ENCODE measurements around the gene DPH6. TPM values are rescaled to one million over a fixed set of nuclear protein-coding genes. Genes with fewer than 3 reads are reported as not detected.

Gene DPH6
- total RNA-seq, 2 donors from 2014 or later, result 29.8 to 35.6 TPM

- Histone ChIP-seq H3K27ac (ENCODE audit: low read depth, low read length) (no peak overlapping the region), H3K9ac (ENCODE audit: extremely low read depth, low read length, poor library complexity, severe bottlenecking) (no peak overlapping the region), H3K27me3 (ENCODE audit: control insufficient read depth, insufficient read depth, low read length, poor library complexity, severe bottlenecking) (no peaks in the 10 kb centered on the region), H3K9me3 (ENCODE audit: control insufficient read depth, low read length) (no peaks in the 10 kb centered on the region), H3K4me1 (ENCODE audit: control insufficient read depth, insufficient read depth, low read length) (no peaks in the 10 kb centered on the region), H3K36me3 (ENCODE audit: control insufficient read depth, insufficient read depth, low read length) (no peaks in the 10 kb centered on the region), H3K4me3 (ENCODE audit: low read length) (no peak overlapping the region)
- Mint-ChIP-seq H3K9me3 (no peaks in the 10 kb centered on the region), H3K27ac (no peak overlapping the region), H3K4me3 (no peak overlapping the region), H3K36me3 (ENCODE audit: low read depth) (peaks cover 7% of the 10 kb centered on the region), H3K27me3 (ENCODE audit: insufficient read depth) (no peaks in the 10 kb centered on the region), H3K4me1 (peaks cover 3% of the 10 kb centered on the region)
- WGBS, 2 experiments (ENCODE audit: insufficient coverage in 1 of 2, insufficient read length in 1 of 2), result 94 to 100% methylated on average over 2 of the region's 3 CpGs
- no peak for TF ChIP-seq CTCF (conservative IDR thresholded peaks at IDR 0.05)
- no peak for DNase-seq
Measured at GRCh38 chr15:35399901-35400300, 146.1 kb downstream of the DPH6 start.

DNA sequence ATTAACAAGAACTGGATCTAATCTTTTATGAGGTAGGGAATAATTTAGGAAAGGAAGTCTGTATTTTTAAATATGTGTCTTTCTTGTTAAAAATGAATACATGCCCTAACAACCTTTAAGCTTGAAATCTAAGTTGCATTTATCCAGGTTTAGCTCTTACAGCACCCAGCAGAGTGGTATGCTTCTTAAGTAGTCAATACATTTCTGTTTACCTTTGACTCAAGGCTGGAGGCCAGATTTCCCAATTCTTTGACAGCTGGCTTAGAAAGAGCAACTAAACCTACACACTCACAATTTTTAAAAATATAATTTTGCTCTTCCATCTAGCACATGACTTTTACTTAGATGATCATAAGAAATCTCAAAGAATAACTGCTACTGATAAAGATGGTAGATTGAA is 148.9 kb downstream of the DPH6 start:
- Mint-ChIP-seq H3K9me3 (peaks cover 10% of the 10 kb centered on the region), H3K27me3 (ENCODE audit: insufficient read depth) (no peaks in the 10 kb centered on the region), H3K4me3 (no peak overlapping the region), H3K27ac (no peak overlapping the region), H3K36me3 (ENCODE audit: low read depth) (peaks cover 11% of the 10 kb centered on the region), H3K4me1 (peaks cover 3% of the 10 kb centered on the region)
- H3K9ac ChIP-seq (ENCODE audit: extremely low read depth, low read length, poor library complexity, severe bottlenecking), result no peak overlapping the region
- no peak for TF ChIP-seq CTCF (conservative IDR thresholded peaks at IDR 0.05)
- H3K9me3 ChIP-seq (ENCODE audit: control insufficient read depth, low read length), result no peaks in the 10 kb centered on the region
- no peaks in the 10 kb centered on the region for H3K36me3 ChIP-seq (ENCODE audit: control insufficient read depth, insufficient read depth, low read length)
- no peak overlapping the region for H3K4me3 ChIP-seq (ENCODE audit: low read length)
- H3K4me1 ChIP-seq (ENCODE audit: control insufficient read depth, insufficient read depth, low read length), result no peaks in the 10 kb centered on the region
- no peak overlapping the region for H3K27ac ChIP-seq (ENCODE audit: low read depth, low read length)
- no peak for DNase-seq
- no peaks in the 10 kb centered on the region for H3K27me3 ChIP-seq (ENCODE audit: control insufficient read depth, insufficient read depth, low read length, poor library complexity, severe bottlenecking)

DNA sequence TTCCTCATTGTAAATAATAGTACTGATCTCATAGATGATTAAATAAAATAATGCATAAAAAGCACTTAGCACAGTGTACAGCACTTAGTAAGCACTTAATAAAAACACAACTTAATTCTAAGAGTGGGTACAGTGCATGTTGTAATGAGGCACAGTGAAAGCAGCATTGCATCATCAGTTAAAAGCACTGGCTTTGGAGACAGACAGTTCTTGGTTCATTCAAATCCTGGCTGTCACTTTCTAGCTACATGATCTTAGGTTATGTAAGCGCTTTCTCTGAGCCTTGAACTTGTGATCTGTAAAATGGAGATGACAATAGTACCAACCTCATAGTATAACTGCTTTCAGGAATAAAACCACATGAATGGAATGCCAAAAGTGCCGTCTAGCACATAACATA is 151.5 kb downstream of the DPH6 start:
- H3K4me3 Mint-ChIP-seq, result no peak overlapping the region
- no peaks in the 10 kb centered on the region for H3K36me3 ChIP-seq (ENCODE audit: control insufficient read depth, insufficient read depth, low read length)
- no peak overlapping the region for H3K9ac ChIP-seq (ENCODE audit: extremely low read depth, low read length, poor library complexity, severe bottlenecking)
- peaks cover 30% of the 10 kb centered on the region for H3K9me3 Mint-ChIP-seq
- 80 to 95% methylated on average over 1 to 2 of the region's 2 CpGs for WGBS, 2 experiments (ENCODE audit: insufficient coverage in 1 of 2, insufficient read length in 1 of 2)
- H3K4me1 Mint-ChIP-seq, result peaks cover 3% of the 10 kb centered on the region
- H3K4me1 ChIP-seq (ENCODE audit: control insufficient read depth, insufficient read depth, low read length), result no peaks in the 10 kb centered on the region
- H3K27me3 Mint-ChIP-seq (ENCODE audit: insufficient read depth), result no peaks in the 10 kb centered on the region
- peaks cover 4% of the 10 kb centered on the region for H3K9me3 ChIP-seq (ENCODE audit: control insufficient read depth, low read length)
- TF ChIP-seq CTCF (conservative IDR thresholded peaks at IDR 0.05), result no peak
- no peak for DNase-seq
- no peak overlapping the region for H3K4me3 ChIP-seq (ENCODE audit: low read length)
- no peak overlapping the region for H3K27ac ChIP-seq (ENCODE audit: low read depth, low read length)
- H3K36me3 Mint-ChIP-seq (ENCODE audit: low read depth), result peaks cover 21% of the 10 kb centered on the region
- no peak overlapping the region for H3K27ac Mint-ChIP-seq
- no peaks in the 10 kb centered on the region for H3K27me3 ChIP-seq (ENCODE audit: control insufficient read depth, insufficient read depth, low read length, poor library complexity, severe bottlenecking)
